Endothelial cell of umbilical vein (primary cell): Measurements from ENCODE around the gene MYT1. TPM values are rescaled to one million over a fixed set of nuclear protein-coding genes. Genes with fewer than 3 reads are reported as not detected.
"Not testable (repeated sequence)": the region's sequence is repeated elsewhere in the genome, so short reads cannot be mapped to it uniquely, and the experiment has no call there.

Experiments used
- BruUV-seq: library from RNA; stranded (reverse); fragments of 400-500 nt; replicated peaks from 2 replicates; lab custom pipeline; 2021; lab: Mats Ljungman, UMichigan
- CTCF ChIA-PET: fragments of 300-600, 350-600 bp; sonication (Branson Sonifier 250); formaldehyde crosslinking; loops from one replicate; lab custom pipeline; 2021; ENCODE audit warnings: antibody characterized with exemption, inconsistent platforms; lab: Charles Lee
- POLR2A ChIA-PET: fragments of 300-600, 350-600 bp; sonication (Branson Sonifier 250); formaldehyde crosslinking; loops from one replicate; lab custom pipeline; 2021; ENCODE audit warnings: antibody characterized with exemption, inconsistent platforms; lab: Charles Lee
- DNase-seq: peaks from one replicate; pipeline ENCODE4 v3.0.0-alpha.2; 2011; ENCODE audit warnings: low read depth, low spot score
- FAIRE-seq: peaks from 2 replicates; lab custom pipeline; 2011; peaks lifted over from hg19 to GRCh38; lab: Jason Lieb, UNC
- H2AFZ ChIP-seq: 2 replicates; pipeline ENCODE4 v1.6.0; 2012; ENCODE audit warnings: low read depth, low read length, control low read depth, inconsistent platforms
- H3K27ac ChIP-seq: 2 replicates; pipeline ENCODE4 v1.5.1; 2011; ENCODE audit warnings: low read depth, mild to moderate bottlenecking, control low read depth, low read length, moderate library complexity; ENCODE audit not compliant: insufficient read depth
- H3K27me3 ChIP-seq, 2 experiments: 2 replicates each; pipeline versions ENCODE4 v1.6.0 to v1.6.1; 2011; ENCODE audit warnings: low read length in 2 of 2, mixed read lengths in 1 of 2; ENCODE audit not compliant: control insufficient read depth in 2 of 2, insufficient read depth in 2 of 2
- H3K36me3 ChIP-seq, 2 experiments: 2 replicates in 1 of 2; 3 replicates in 1 of 2; pipeline ENCODE4 v1.5.1; 2011; ENCODE audit warnings: low read length in 2 of 2, mild to moderate bottlenecking in 1 of 2, moderate library complexity in 1 of 2; ENCODE audit not compliant: control insufficient read depth in 2 of 2, insufficient read depth in 2 of 2; ENCODE audit errors: extremely low read depth in 1 of 2
- H3K4me1 ChIP-seq: 3 replicates; pipeline ENCODE4 v1.5.1; 2011; ENCODE audit warnings: mild to moderate bottlenecking, low read length; ENCODE audit not compliant: control insufficient read depth, insufficient read depth; ENCODE audit errors: extremely low read depth
- H3K4me2 ChIP-seq: 2 replicates; pipeline ENCODE4 v1.6.1; 2011; ENCODE audit warnings: low read length, control low read depth, mixed read lengths; ENCODE audit not compliant: insufficient read depth
- H3K4me3 ChIP-seq, 3 experiments: fragments of 200-600 bp in 1 of 3; sonication (generic), shearing (Covaris generic) in 1 of 3; replicated peaks in 1 of 3; 2 replicates each; pipeline ENCODE4 v1.5.1; 2011 to 2016; ENCODE audit warnings: control low read depth in 3 of 3, low read length in 3 of 3, mild to moderate bottlenecking in 2 of 3, inconsistent platforms in 1 of 3, low read depth in 1 of 3, moderate library complexity in 1 of 3; ENCODE audit not compliant: insufficient read depth in 1 of 3
- H3K79me2 ChIP-seq: 2 replicates; pipeline ENCODE4 v1.6.0; 2012; ENCODE audit warnings: low read length, inconsistent platforms; ENCODE audit not compliant: control insufficient read depth, insufficient read depth
- H3K9ac ChIP-seq: replicated peaks from 2 replicates; pipeline ENCODE3; 2011; ENCODE audit warnings: low read length, control low read depth; ENCODE audit not compliant: insufficient read depth; ENCODE audit errors: extremely low read depth
- H3K9me1 ChIP-seq: replicated peaks from 3 replicates; pipeline ENCODE4 v1.6.0; 2011; ENCODE audit warnings: mild to moderate bottlenecking, low read length; ENCODE audit not compliant: control insufficient read depth, insufficient read depth; ENCODE audit errors: extremely low read depth
- H3K9me3 ChIP-seq: replicated peaks from 2 replicates; pipeline ENCODE4 v1.5.1; 2012; ENCODE audit warnings: low read length, inconsistent platforms; ENCODE audit not compliant: control insufficient read depth, insufficient read depth
- H4K20me1 ChIP-seq: replicated peaks from 2 replicates; pipeline ENCODE3; 2011; ENCODE audit warnings: mild to moderate bottlenecking, low read length; ENCODE audit not compliant: control insufficient read depth, insufficient read depth; ENCODE audit errors: extremely low read depth
- EZH2 ChIP-seq: IDR thresholded peaks from 2 replicates; pipeline ENCODE4 v1.6.1; 2012; ENCODE audit warnings: borderline replicate concordance, low read depth, mild to moderate bottlenecking, moderate library complexity, low read length, inconsistent platforms; ENCODE audit not compliant: severe bottlenecking
- FOS ChIP-seq: IDR thresholded peaks from 2 replicates; pipeline ENCODE4 v1.6.1; 2011; ENCODE audit warnings: mild to moderate bottlenecking, low read length, moderate library complexity, borderline replicate concordance; ENCODE audit not compliant: insufficient read depth
- GATA2 ChIP-seq: IDR thresholded peaks from 2 replicates; pipeline ENCODE4 v1.7.0; 2011; ENCODE audit warnings: low read depth, mild to moderate bottlenecking, moderate library complexity, mixed read lengths, low read length; ENCODE audit not compliant: insufficient read length, insufficient read depth
- JUN ChIP-seq: IDR thresholded peaks from 2 replicates; pipeline ENCODE4 v1.6.1; 2011; ENCODE audit warnings: borderline replicate concordance, low read depth; ENCODE audit not compliant: insufficient read length, insufficient read depth
- MYC ChIP-seq: IDR thresholded peaks from one replicate; pipeline ENCODE4 v1.6.1; 2011; ENCODE audit warnings: mild to moderate bottlenecking, low read depth, low read length
- POLR2A ChIP-seq: IDR thresholded peaks from 2 replicates; pipeline ENCODE4 v1.6.1; 2012; ENCODE audit warnings: low read depth, mild to moderate bottlenecking, control low read depth, low read length
- POLR2AphosphoS5 ChIP-seq: IDR thresholded peaks from 2 replicates; pipeline ENCODE4 v1.6.1; 2012; ENCODE audit warnings: low read depth, mild to moderate bottlenecking, control low read depth, low read length, moderate library complexity; ENCODE audit not compliant: insufficient read depth
- dilution Hi-C: fragments of 300-500 bp; cut with MboI; formaldehyde crosslinking; loops from one replicate; pipeline ENCODE4 v1.15.0; 2019; ENCODE audit warnings: low sequenced_read_pairs; ENCODE audit not compliant: extremely low pct_ligation_motif_present
- intact Hi-C: fragments of 100-400 bp; cut with micrococcal nuclease; formaldehyde crosslinking; loops from one replicate; pipeline ENCODE4 v1.10.0; 2022
- polyA plus RNA-seq, 4 experiments: library from polyadenylated mRNA; depleted of rRNA in 3 of 4; stranded (reverse) in 3 of 4; unstranded in 1 of 4; fragments of >200 nt; gene quantifications; 2 replicates each; pipeline versions ENCODE4 v1.2.1 to v1.2.3, GENCODE V29; 2011 to 2012; ENCODE audit warnings: missing spikeins in 1 of 4
- total RNA-seq: library from RNA; stranded (reverse); gene quantifications from 2 replicates; pipeline ENCODE4 v1.2.3, GENCODE V29; 2021
- TF ChIP-seq, protein P1 (sequence below): IDR thresholded peaks from 2 replicates; pipeline ENCODE4 v1.6.1; 2011; ENCODE audit not compliant: insufficient read depth, insufficient read length
- TF ChIP-seq, protein P2 (sequence below), 2 donors: IDR thresholded peaks; 1 replicate in 1 of 2; 2 replicates in 1 of 2; pipeline ENCODE4 v1.5.1; 2011; ENCODE audit warnings: low read length in 2 of 2, mild to moderate bottlenecking in 2 of 2, moderate library complexity in 2 of 2, control low read depth in 1 of 2, inconsistent platforms in 1 of 2, low read depth in 1 of 2; ENCODE audit not compliant: insufficient read depth in 1 of 2; ENCODE audit errors: extremely low read depth in 1 of 2

Gene MYT1
- total and polyA plus RNA-seq, 2 donors (not counting 3 experiments of a cell fraction or from before 2014, with no cell fraction given): not detected

DNA sequence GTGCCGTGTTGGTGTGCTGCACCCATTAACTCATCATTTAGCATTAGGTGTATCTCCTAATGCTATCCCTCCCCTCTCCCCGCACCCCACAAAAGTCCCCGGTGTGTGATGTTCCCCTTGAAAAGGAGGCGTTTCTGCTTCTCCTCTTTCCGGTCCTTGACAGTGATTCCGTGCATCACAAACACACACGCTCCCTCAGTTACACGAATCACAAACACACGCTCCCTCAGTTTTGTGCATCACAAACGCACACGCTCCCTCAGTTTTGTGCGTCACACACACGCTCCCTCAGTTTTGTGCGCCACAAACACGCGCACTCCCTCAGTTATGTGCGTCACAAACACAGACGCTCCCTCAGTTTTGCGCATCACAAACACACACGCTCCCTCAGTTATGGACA is 29.5 kb upstream of the MYT1 start:
- CTCF ChIA-PET, BruUV-seq, dilution Hi-C loops, H3K9ac ChIP-seq, H3K79me2 ChIP-seq, H3K4me1 ChIP-seq, H3K9me1 ChIP-seq, intact Hi-C loops, H2AFZ ChIP-seq, H3K27me3 ChIP-seq, DNase-seq, FAIRE-seq, POLR2A ChIA-PET, H4K20me1 ChIP-seq, H3K27ac ChIP-seq, H3K36me3 ChIP-seq, H3K4me3 ChIP-seq, H3K9me3 ChIP-seq, H3K4me2 ChIP-seq: not testable (repeated sequence)

DNA sequence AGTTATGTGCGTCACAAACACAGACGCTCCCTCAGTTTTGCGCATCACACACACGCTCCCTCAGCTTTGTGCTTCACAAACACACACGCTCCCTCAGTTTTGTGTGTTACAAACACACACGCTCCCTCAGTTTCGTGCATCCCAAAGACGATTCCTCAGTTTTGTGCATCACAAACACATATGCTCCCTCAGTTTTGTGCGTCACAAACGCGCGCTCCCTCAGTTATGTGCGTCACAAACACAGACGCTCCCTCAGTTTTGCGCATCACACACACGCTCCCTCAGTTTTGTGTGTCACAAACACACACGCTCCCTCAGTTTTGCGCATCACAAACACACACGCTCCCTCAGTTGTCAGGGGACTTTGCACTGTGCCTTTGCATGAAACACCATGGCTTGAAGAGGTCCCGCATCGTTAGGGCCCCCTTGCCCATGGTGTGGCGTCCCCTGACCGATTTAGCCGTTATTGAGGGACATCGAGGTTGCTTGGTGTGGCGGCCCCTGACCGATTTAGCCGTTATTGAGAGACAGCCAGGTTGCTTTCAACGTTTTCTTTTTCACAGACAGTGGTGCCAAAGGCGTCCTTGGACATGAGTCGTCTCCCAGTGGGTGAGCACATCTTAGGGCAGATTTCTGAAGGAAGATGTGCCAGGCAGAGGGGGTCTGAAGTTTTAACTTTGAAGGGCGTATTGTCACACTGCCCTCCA is 28.1 kb upstream of the MYT1 start:
- dilution Hi-C loops: no loop called here
- Histone ChIP-seq H3K4me3 (no peak overlapping the region), H3K79me2 (no peaks in the 10 kb centered on the region), H3K27ac (no peak overlapping the region), H3K36me3 (no peaks in the 10 kb centered on the region), H3K9me1 (no peaks in the 10 kb centered on the region), H3K4me2 (no peak overlapping the region), H3K4me1 (no peaks in the 10 kb centered on the region), H3K9ac (no peak overlapping the region), H3K9me3 (no peaks in the 10 kb centered on the region), H2AFZ (no peak overlapping the region), H3K27me3 (no peaks in the 10 kb centered on the region), H4K20me1 (no peaks in the 10 kb centered on the region)
- intact Hi-C loops: no loop called here
- POLR2A ChIA-PET: no interaction called here
- CTCF ChIA-PET: no interaction called here
- DNase-seq (no peak), FAIRE-seq (no peak)
- no TSS peak for BruUV-seq
- TF ChIP-seq FOS (no peak), GATA2 (no peak), MYC (no peak), POLR2A (no peak), EZH2 (no peak), JUN (no peak), POLR2AphosphoS5 (no peak)
- TF ChIP-seq, protein P1, sequence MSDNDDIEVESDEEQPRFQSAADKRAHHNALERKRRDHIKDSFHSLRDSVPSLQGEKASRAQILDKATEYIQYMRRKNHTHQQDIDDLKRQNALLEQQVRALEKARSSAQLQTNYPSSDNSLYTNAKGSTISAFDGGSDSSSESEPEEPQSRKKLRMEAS: no peak
- TF ChIP-seq, protein P2, sequence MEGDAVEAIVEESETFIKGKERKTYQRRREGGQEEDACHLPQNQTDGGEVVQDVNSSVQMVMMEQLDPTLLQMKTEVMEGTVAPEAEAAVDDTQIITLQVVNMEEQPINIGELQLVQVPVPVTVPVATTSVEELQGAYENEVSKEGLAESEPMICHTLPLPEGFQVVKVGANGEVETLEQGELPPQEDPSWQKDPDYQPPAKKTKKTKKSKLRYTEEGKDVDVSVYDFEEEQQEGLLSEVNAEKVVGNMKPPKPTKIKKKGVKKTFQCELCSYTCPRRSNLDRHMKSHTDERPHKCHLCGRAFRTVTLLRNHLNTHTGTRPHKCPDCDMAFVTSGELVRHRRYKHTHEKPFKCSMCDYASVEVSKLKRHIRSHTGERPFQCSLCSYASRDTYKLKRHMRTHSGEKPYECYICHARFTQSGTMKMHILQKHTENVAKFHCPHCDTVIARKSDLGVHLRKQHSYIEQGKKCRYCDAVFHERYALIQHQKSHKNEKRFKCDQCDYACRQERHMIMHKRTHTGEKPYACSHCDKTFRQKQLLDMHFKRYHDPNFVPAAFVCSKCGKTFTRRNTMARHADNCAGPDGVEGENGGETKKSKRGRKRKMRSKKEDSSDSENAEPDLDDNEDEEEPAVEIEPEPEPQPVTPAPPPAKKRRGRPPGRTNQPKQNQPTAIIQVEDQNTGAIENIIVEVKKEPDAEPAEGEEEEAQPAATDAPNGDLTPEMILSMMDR (IDR thresholded peaks at IDR 0.05; ENCODE audit: extremely low read depth in 1 of 2, insufficient read depth in 1 of 2, low read depth in 1 of 2, low read length in 2 of 2): no peak
